HFF-Myc (cell line): Measurements from ENCODE around the gene KIF16B.

Experiments used
- DNase-seq: peaks from one replicate; pipeline ENCODE4 v3.0.0-alpha.2; 2011; ENCODE audit warnings: low read depth; ENCODE audit errors: extremely low read depth
- H3K4me3 ChIP-seq: replicated peaks from 2 replicates; pipeline ENCODE4 v1.5.1; 2011; ENCODE audit warnings: low read depth, mild to moderate bottlenecking, control low read depth, low read length
- CTCF ChIP-seq: IDR thresholded peaks from 2 replicates; pipeline ENCODE4 v1.5.1; 2012; ENCODE audit warnings: mild to moderate bottlenecking, low read depth, low read length, control low read depth; ENCODE audit errors: missing control alignments

KIF16B gene

GRCh38 chr20:16537918-16538317 lies 35.3 kb downstream of the KIF16B start:
- TF ChIP-seq CTCF = no peak
- no peak for DNase-seq
- no peak overlapping the region for H3K4me3 ChIP-seq

GRCh38 chr20:16537025-16537665 lies 36.1 kb downstream of the KIF16B start:
- DNase-seq = no peak
- TF ChIP-seq CTCF = no peak
- no peak overlapping the region for H3K4me3 ChIP-seq

- TF ChIP-seq CTCF = no peak
- no peak for DNase-seq
- no peak overlapping the region for H3K4me3 ChIP-seq
These were observed 38.0 kb downstream of the KIF16B start for GRCh38 chr20:16535277-16535676.

- no peak overlapping the region for H3K4me3 ChIP-seq
- DNase-seq = no peak
- no peak for TF ChIP-seq CTCF
These were observed 39.7 kb downstream of the KIF16B start for GRCh38 chr20:16533502-16533901.

- no peak for TF ChIP-seq CTCF
- no peak overlapping the region for H3K4me3 ChIP-seq
- no peak for DNase-seq
These were observed 41.8 kb downstream of the KIF16B start for GRCh38 chr20:16531485-16531884.

GRCh38 chr20:16530201-16530681 lies 43.0 kb downstream of the KIF16B start:
- H3K4me3 ChIP-seq = no peak overlapping the region
- TF ChIP-seq CTCF = no peak
- DNase-seq = no peak

GRCh38 chr20:16528078-16528477 lies 45.2 kb downstream of the KIF16B start:
- peak; percentile 32 for DNase-seq
- no peak for TF ChIP-seq CTCF
- no peak overlapping the region for H3K4me3 ChIP-seq
